ENCODE data around the gene STAB2.

DNA sequence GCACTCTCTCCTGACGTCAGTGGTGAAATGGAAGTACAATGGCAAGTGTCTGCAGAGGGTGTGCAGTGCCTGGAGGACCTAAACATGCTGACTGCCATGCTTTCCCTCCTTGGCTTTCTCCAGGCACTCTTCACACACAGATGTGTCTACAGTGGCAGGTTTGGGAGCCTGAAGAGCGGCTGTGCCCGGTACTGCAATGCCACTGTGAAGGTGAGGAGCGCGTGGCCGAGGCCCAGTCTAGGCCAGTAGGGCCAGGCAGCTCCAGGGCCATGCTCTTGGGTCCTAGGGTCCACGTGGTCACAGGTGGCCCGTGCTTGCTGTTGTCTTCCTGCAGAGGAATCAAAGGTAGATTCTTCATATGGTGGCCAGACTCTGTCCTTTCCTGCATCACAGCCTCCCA, 81.4 kb downstream of the STAB2 start:
- no peak for TF ChIP-seq CTCF (IDR thresholded peaks at IDR 0.05)
- no peak for TF ChIP-seq EZH2 (IDR thresholded peaks at IDR 0.05)
- TF ChIP-seq EZH2phosphoT487 (IDR thresholded peaks at IDR 0.05), result no peak

All from neural progenitor cell (in vitro differentiated cells).